PFSK-1 (cell line): ENCODE results near the gene SIGLEC5.

Source experiments
- FOXP2 ChIP-seq: optimal IDR thresholded peaks from 2 replicates; pipeline ENCODE3; 2011; ENCODE audit warnings: borderline replicate concordance, control low read depth, inconsistent platforms; ENCODE audit not compliant: insufficient read depth; ENCODE audit errors: extremely low read length, extremely low read depth
- POLR2AphosphoS5 ChIP-seq: IDR thresholded peaks from 2 replicates; pipeline ENCODE4 v1.6.1; 2012; ENCODE audit warnings: low read depth, mild to moderate bottlenecking, control low read depth, low read length, moderate library complexity

- TF ChIP-seq POLR2AphosphoS5 = no peak
- TF ChIP-seq FOXP2 = no peak
Observed at GRCh38 chr19:51600940-51601580, 29.1 kb downstream of the SIGLEC5 start.
